NCI-H345 treated with DMSO at 0.1 percent for 48 hours (cell line): ENCODE measurements around the gene SLC22A17.

Experiments
- DNase-seq: peaks from one replicate; lab custom pipeline; 2025; ENCODE audit not compliant: unreplicated experiment; lab: John Stamatoyannopoulos, UW

SLC22A17 gene

DNA sequence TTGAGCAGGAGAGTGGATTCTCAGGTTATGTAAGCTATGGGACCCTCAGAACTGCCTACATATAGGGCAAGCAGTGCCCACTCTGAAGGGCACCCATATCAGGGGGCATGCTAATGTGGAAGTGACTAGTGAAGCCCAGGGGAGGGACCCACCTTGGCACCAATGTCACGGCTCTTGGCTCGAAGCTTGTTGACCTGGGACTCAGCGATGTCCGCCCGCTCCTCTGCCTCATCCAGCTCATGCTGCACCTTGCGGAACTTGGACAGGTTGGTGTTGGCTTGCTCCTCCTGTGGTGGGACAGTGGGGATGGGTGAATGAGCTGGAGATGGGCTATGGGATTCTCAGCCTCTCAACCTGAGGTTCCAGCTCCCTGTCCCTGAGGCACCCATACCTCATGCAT, 29.6 kb upstream of the SLC22A17 start:
- no peak for DNase-seq

GRCh38 chr14:23381871-23382270, 29.2 kb upstream of the SLC22A17 start:
- DNase-seq, result peak; percentile 100

DNA sequence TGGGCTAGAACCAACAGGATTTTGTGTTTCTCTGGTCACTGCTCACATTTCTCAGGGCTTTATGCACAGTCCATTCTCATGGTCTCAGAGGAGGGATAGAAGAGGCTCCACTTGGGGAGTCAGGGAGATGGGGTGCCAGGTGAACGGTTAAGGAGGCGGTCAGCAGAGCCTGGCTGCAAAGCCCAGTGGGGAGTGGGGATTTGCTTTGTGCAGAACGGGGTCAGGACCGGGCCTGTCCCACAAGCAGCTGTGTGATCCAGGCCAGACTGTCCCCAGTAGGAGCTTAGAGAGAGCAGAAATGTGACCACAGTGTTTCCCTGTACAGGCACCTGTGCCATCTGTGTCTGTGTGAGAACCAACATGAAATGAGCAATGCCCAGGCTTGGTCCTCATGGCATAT, 28.3 kb upstream of the SLC22A17 start:
- no peak for DNase-seq

GRCh38 chr14:23380197-23380914, 27.7 kb upstream of the SLC22A17 start:
- DNase-seq, result no peak

DNA sequence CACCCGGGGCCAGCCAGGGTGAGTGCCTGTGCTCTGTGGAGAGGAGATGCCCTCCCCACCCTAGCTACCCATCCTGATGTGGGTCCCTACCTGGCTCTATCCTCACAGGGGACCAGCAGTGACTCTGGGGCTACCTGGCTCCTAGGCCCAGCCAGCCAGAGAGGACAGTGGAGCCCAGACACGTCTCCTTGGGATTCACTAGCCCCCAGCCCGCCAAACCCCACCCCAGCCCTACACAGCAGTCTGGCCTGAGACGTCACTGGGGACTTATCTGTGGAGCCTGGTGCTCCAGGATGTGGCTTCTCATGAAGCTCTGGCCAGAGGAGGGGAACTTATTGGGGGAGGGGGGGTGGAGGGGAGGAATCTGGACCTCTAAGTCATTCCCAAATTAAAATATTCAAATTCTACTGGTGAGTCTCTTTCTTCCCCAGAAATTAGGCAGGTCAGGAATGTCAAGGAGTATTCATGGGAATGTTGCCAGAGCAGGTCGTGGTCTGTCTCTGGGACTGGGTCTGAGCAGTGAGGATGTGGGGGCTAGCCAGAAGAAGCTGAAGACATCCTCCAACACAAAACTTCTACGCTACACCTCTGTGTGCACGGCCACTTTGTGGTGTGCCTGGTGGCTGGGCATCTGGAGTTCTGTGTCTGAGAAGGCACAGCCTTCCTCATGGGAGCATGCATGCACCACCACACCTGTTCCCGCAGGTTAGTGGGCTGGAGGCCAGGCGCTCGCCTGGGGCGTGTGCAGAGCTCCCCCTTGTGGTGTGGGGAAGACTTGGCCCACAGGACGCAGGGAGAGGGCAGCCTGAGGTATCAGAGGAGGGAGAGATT, 26.9 kb upstream of the SLC22A17 start:
- peak; percentile 27 for DNase-seq

DNA sequence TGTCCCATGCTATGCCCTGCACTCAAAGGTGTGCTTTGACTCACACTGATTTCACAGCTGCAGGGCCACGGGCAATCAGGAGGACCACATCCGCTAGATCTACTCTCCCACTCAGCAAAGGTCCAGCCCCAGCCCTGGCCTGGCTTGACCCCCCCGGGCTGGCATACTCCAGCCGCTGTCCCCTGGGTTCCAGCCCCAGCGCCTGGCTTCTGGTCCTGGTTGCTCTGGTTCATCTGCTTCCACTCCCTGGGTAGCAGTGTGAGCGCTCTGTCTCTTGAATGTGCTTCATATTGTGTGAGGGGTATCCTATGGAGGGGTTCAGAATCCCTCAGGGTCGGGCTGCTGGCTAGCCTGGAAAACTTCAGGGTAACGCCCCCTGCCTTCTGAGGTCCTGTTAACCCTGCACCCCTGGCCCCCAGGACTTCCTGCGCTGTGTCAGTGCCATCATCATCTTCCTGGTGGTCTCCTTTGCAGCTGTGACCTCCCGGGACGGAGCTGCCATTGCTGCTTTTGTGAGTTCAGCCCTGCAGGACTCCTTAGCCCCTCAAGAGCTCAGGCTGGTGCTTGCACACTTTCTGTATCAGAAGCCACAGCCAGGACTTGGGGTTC, 26.0 kb upstream of the SLC22A17 start:
- DNase-seq, result no peak

DNA sequence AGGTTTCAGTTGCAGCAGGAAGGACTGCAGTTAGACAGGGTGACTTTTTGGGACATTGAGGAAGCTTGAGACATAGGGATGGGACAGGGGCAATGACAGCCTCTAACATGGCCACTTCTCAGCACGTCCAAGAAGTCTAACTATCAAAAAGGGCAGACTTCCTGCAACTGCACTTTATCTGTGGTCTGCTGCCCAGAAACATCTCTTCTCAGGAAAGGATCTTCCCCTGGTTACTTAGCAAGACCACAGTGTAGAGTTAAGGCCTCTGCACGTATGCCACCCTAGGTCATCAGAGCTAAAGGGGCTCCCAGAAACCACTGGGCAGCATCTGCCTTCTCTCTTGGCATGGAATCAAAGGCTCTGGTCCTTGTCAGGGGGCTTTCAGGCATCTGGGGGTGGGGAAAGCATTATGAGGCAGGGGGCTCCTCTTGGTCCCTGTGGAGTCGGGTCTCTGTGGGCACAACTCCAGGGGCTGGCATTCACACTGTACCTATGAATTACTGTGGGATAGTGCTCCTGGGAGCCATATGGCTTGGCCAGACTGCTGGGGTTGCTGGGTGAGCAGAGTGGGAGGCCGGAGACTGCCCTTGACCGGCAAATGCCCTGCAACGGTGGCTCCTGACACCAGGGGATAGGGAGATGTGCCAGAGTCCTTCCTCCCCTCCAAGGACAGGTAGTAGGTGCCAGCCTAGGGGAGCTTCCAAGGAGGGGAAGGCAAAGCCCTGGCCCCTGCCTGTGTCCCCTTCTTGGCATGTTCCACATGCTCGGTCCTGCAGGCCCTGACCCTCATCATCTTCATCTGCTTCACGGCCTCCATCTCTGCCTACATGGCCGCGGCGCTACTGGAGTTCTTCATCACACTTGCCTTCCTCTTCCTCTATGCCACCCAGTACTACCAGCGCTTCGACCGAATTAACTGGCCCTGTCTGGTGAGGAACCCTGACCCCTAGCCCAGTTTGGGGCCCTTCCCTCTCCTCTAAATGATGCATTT, 25.2 kb upstream of the SLC22A17 start:
- DNase-seq, result no peak

DNA sequence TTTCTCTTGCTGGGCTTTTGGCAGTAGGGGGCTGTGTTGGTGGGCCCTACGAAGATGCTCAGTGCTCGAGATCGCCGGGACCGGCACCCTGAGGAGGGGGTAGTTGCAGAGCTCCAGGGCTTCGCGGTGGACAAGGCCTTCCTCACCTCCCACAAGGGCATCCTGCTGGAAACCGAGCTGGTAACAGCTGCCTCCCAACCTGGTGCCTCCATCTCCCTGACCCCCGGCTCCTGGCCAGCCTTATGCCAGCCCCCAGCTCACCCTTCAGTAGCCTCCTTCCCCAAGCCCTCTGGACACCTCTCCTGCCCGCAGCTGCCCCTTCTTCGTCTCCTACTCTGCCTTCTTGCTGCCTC, 24.5 kb upstream of the SLC22A17 start:
- DNase-seq, result no peak

DNA sequence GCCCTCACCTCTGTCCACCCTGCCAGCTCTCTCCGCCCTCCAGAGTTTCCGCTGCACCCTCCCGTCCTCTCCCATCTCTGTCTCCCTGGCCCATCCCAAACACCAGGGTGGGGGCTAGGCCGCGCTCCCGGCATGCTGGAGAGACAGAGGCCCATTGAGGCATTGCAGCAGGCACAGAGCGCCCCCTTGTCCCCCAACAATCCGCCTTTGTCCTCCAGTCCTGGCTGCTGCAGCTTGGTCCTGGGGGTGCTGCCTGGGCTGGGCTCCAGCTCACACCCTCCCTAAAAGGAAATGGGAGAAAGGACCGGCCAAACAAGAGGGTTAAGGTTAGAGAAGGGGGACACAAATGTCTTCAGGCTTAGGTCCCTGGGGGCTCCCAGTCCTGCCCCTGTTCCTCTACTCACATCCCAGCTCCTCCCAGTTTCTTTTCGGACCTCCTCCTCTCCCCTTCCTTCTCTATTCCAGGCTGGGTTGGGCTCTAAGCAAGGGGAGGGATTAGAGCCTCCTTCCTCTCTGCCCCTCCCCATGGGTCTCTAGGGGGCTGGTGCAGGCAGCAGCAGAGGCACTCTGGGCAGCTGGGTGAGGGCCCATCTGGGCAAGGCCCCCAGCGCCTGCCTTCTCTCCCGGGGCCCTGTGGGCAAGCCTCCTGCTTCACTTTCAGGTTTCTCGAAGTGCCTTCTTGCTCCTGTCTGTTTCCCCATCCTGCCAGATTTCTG, 24.0 kb upstream of the SLC22A17 start, which contains the start of gene CMTM5:
CMTM5 (plus strand) TSS at position 565 of the 716 bp plus-strand sequence. CDS start 206 bp downstream, outside the sequence.
- DNase-seq, result no peak

DNA sequence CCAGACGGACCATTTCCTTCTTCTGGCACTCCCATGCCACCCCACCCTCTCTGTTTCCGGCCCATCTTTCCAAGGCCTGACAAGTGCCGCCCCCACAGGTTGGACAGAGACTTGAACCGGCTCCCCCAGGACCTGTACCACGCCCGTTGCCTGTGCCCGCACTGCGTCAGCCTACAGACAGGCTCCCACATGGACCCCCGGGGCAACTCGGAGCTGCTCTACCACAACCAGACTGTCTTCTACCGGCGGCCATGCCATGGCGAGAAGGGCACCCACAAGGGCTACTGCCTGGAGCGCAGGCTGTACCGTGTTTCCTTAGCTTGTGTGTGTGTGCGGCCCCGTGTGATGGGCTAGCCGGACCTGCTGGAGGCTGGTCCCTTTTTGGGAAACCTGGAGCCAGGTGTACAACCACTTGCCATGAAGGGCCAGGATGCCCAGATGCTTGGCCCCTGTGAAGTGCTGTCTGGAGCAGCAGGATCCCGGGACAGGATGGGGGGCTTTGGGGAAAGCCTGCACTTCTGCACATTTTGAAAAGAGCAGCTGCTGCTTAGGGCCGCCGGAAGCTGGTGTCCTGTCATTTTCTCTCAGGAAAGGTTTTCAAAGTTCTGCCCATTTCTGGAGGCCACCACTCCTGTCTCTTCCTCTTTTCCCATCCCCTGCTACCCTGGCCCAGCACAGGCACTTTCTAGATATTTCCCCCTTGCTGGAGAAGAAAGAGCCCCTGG, 23.0 kb upstream of the SLC22A17 start:
- DNase-seq, result no peak

DNA sequence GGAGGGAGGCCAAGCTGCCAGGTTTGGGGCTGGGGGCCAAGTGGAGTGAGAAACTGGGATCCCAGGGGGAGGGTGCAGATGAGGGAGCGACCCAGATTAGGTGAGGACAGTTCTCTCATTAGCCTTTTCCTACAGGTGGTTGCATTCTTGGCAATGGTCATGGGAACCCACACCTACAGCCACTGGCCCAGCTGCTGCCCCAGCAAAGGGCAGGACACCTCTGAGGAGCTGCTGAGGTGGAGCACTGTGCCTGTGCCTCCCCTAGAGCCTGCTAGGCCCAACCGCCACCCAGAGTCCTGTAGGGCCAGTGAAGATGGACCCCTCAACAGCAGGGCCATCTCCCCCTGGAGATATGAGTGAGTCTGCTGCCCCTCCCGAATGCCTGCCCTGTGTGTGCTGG, 20.4 kb upstream of the SLC22A17 start:
- no peak for DNase-seq

- no peak for DNase-seq
Measured at GRCh38 chr14:23372509-23372908, 19.8 kb upstream of the SLC22A17 start, which contains the start of gene IL25. TSS of gene IL25 (plus strand) at chr14:23372809.

DNA sequence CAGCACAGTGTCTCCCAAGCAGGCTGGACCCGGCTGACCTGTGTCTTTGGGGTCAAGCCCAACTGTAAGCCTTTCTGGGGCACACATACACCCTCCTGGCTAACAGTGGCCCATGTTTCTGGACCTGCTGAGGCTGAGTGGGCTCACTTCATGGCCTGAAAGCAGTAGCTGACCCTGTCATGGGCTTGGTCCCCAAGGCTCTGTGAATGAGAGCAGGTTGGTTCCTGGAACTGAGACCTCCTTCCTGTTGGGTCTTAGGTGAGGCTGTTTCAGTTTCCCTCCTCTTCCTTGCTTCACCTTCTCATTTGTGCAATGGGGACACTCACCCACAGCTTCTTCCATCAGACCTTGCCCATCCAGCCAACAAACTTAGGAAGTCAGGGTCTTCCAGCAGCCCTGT, 19.2 kb upstream of the SLC22A17 start:
- DNase-seq, result no peak

DNA sequence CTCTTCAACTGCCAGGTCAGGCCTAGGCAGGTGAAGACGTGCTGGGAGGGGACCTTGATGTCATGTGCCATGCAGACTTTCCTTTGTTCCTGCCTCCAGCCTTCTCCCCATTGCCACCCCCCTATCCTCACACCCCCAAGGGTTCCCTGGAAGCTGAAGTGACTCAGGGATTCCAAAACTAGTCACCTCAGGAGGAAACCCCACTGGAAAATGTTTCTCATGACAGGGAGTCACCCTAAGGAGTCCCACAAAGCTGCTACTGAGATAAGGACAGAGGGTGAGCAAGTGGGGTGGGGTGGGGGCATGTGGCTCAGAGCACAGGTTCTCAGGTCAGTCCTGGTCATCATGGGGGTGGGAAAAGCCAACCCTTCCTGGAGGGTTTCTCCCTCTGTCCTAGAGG, 17.5 kb upstream of the SLC22A17 start:
- no peak for DNase-seq

DNA sequence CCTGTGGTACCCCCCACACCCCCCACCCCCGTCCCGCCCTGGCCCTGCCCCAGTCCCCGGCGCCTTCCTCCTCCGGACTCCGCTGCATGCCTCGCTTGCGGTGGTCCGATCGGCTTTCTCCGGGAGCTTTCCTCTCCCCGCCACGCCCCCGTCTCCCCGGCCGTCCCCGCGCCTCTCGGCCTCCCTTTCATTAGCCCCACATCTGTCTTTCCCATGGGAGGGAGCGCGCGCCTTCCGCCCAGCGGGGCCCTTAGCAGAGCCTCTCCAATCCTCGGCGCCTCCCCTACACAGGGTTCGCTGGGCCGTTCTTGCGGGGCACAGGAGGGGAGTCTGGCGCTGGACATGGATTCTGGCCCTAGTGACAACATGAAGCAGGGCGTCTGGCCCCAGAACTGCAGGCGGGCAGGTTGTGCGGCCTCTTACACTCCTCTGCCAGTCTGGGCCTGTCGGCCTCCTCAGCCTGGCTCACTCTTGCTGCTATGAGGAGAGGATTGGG, 13.8 kb upstream of the SLC22A17 start:
- no peak for DNase-seq

- no peak for DNase-seq
Measured at GRCh38 chr14:23365732-23366425, 13.2 kb upstream of the SLC22A17 start.

DNA sequence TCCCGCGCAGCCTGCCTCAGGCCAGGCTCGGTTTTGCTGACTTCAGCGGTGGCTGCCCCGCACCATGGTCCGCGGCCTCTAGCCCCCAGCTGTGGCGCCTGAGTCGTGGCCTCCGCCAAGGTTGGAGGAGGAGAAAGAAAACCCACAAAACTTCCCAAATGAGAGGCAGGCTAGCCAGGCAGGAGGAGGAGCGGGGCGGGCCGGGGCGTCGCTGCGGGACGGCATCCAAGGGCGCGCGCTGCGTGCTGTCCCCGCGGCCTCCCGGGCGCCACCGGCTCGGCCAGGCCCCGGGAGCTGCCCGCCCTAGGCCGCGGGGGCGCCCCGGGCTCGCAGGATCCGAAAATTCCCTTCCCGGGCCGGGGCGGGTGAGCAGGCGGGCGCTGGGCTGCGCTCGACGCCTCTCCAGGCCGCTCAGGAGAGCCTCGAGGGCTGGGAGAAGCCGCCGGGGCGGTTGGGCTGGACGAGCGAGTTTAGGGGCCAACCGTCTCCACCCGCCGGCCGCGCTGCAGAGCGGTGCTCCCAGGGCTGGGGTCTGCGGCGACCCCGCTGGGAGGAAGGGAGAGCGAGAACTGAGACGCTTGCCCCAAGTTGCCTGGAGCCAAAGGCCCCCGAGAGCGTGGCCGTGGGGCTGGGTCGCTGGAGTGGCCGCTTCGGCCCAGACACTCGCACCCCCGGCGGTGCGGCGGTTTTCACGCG, 12.5 kb upstream of the SLC22A17 start, which contains the start of gene EFS:
EFS (minus strand) TSS at position 137 of the 696 bp plus-strand sequence. CDS start 147 bp downstream, outside the sequence.
- DNase-seq, result no peak
